K562 treated with DMSO at 1 percent for 4 hours (cell line): ENCODE results near the gene B3GNT5. TPM values are rescaled to one million over a fixed set of nuclear protein-coding genes. Genes with fewer than 3 reads are reported as not detected.

Experiments
- total RNA-seq: library from RNA; unstranded; fragments of 300-600 nt; gene quantifications from 2 replicates; pipeline ENCODE4 v1.2.3, GENCODE V29; 2022; ENCODE audit not compliant: insufficient read depth

The B3GNT5 gene, protein sequence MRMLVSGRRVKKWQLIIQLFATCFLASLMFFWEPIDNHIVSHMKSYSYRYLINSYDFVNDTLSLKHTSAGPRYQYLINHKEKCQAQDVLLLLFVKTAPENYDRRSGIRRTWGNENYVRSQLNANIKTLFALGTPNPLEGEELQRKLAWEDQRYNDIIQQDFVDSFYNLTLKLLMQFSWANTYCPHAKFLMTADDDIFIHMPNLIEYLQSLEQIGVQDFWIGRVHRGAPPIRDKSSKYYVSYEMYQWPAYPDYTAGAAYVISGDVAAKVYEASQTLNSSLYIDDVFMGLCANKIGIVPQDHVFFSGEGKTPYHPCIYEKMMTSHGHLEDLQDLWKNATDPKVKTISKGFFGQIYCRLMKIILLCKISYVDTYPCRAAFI
- 8.9 and 9.4 TPM in 2 replicates for total RNA-seq

DNA sequence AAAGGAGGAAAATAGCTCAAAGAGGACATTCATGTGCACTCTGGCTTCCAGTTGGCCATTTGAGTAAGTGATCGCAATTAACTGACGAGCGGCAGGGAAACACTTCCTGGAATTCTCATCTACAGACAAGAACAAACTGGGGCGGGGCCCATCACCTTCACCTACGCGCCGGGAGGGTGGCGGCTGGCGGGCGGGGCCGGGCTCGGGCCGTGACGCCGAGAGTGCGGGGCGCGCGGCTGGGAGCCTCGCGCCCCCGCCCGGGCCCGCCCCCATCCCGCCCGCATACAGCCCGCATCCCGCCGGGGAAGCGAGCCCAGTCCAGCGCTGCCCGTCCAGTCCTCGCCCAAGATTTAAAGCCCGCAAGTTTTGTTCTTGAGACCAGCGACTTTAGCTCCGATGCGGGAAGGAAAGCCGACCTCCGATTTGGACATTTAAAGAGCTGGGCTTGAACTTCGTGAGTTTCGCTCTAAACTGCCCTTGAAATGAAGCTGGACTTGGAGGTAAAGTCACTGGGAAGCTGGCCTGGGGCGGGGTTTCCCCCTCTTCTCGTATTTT is at the start of gene B3GNT5:
TSS of gene B3GNT5 (plus strand) at position 281 of the 555 bp plus-strand sequence. CDS start 16,546 bp downstream, outside the sequence.

Other genes with a start within 250 kb of the B3GNT5 start
- gene MCCC1, start 153.8 kb upstream of the B3GNT5 start, total RNA-seq, result 12.7 TPM in 2 replicates
- gene LAMP3, start 90.5 kb upstream of the B3GNT5 start, total RNA-seq, result 2.5 and 7.7 TPM in 2 replicates
- gene MCF2L2, start 175.4 kb downstream of the B3GNT5 start, total RNA-seq, result 1.6 and 2.1 TPM in 2 replicates